GM19025 (cell line): ENCODE results near the gene TSPAN11.
"Not testable (repeated sequence)": the region's sequence is repeated elsewhere in the genome, so short reads cannot be mapped to it uniquely, and the experiment has no call there.

Experiments
- ATAC-seq: cut with Tn5 transposase; IDR thresholded peaks from one replicate; pipeline ENCODE4 v1.9.1; 2021; ENCODE audit warnings: mild to moderate bottlenecking, low read depth, moderate library complexity; ENCODE audit not compliant: unreplicated experiment

TSPAN11 gene

GRCh38 chr12:30926243-30927221 is at the start of gene TSPAN11:
TSPAN11 (plus strand) TSS chr12:30926748; CDS start chr12:30953992, 27,244 bp downstream.
- no peak for ATAC-seq

GRCh38 chr12:30877105-30877875 is 49.3 kb upstream of the TSPAN11 start:
- ATAC-seq = no peak

- ATAC-seq = no peak
These were observed 48.5 kb upstream of the TSPAN11 start for GRCh38 chr12:30878024-30878423.

- no peak for ATAC-seq
These were observed 46.5 kb upstream of the TSPAN11 start for GRCh38 chr12:30880061-30880460.

- no peak for ATAC-seq
These were observed 45.7 kb upstream of the TSPAN11 start for GRCh38 chr12:30880813-30881212.

GRCh38 chr12:30882706-30883105 is 43.8 kb upstream of the TSPAN11 start:
- ATAC-seq = no peak

- no peak for ATAC-seq
These were observed 41.7 kb upstream of the TSPAN11 start for GRCh38 chr12:30884799-30885198.

- no peak for ATAC-seq
These were observed 41.2 kb upstream of the TSPAN11 start for GRCh38 chr12:30885321-30885720.

- no peak for ATAC-seq
These were observed 39.3 kb upstream of the TSPAN11 start for GRCh38 chr12:30887226-30887625.

- ATAC-seq = no peak
These were observed 38.3 kb upstream of the TSPAN11 start for GRCh38 chr12:30888241-30888640.

GRCh38 chr12:30894531-30894930 is 32.0 kb upstream of the TSPAN11 start:
- ATAC-seq = not testable (repeated sequence)

GRCh38 chr12:30896461-30896860 is 30.1 kb upstream of the TSPAN11 start:
- ATAC-seq = no peak

- no peak for ATAC-seq
These were observed 27.7 kb upstream of the TSPAN11 start for GRCh38 chr12:30898846-30899245.

GRCh38 chr12:30900351-30900750 is 26.2 kb upstream of the TSPAN11 start:
- no peak for ATAC-seq

GRCh38 chr12:30902001-30902400 is 24.5 kb upstream of the TSPAN11 start:
- ATAC-seq = no peak

- ATAC-seq = no peak
These were observed 24.0 kb upstream of the TSPAN11 start for GRCh38 chr12:30902596-30902995.

GRCh38 chr12:30905463-30906009 is 21.0 kb upstream of the TSPAN11 start:
- ATAC-seq = no peak

- no peak for ATAC-seq
These were observed 18.3 kb upstream of the TSPAN11 start for GRCh38 chr12:30908076-30908721.

- no peak for ATAC-seq
These were observed 17.7 kb upstream of the TSPAN11 start for GRCh38 chr12:30908722-30909348.
